DMS 273 treated with DMSO at 0.1 percent for 48 hours (cell line): Measurements from ENCODE around the gene PECR.
"Not testable (repeated sequence)": the region's sequence is repeated elsewhere in the genome, so short reads cannot be mapped to it uniquely, and the experiment has no call there.

Source experiments
- DNase-seq: peaks from one replicate; lab custom pipeline; 2025; lab: John Stamatoyannopoulos, UW

The PECR gene

GRCh38 chr2:216002101-216002678 lies 79.4 kb downstream of the PECR start:
- DNase-seq = no peak

- no peak for DNase-seq
Measured at GRCh38 chr2:216001216-216002100, 80.2 kb downstream of the PECR start.

GRCh38 chr2:215998636-215999035 lies 83.0 kb downstream of the PECR start:
- DNase-seq = no peak

GRCh38 chr2:215997219-215997618 lies 84.4 kb downstream of the PECR start:
- DNase-seq = no peak

- no peak for DNase-seq
Measured at GRCh38 chr2:215994911-215995310, 86.7 kb downstream of the PECR start.

- DNase-seq = not testable (repeated sequence)
Measured at GRCh38 chr2:215988556-215989207, 92.9 kb downstream of the PECR start.
